ENCODE measurements around the gene ZNF641.

Gene ZNF641

GRCh38 chr12:48331399-48331798 is 19.3 kb downstream of the ZNF641 start:
- Mint-ChIP-seq H3K27ac (no peak overlapping the region), H3K4me3 (no peak overlapping the region), H3K27me3 (ENCODE audit: low read depth, poor library complexity) (peaks cover 3% of the 10 kb centered on the region), H3K9me3 (peaks cover 13% of the 10 kb centered on the region), H3K4me1 (no peaks in the 10 kb centered on the region), H3K36me3 (ENCODE audit: low read depth) (peaks cover under 1% of the 10 kb centered on the region)
- no peak for TF ChIP-seq CTCF (IDR thresholded peaks at IDR 0.05)
- DNase-seq = no peak

GRCh38 chr12:48329199-48329939 is 21.4 kb downstream of the ZNF641 start:
- no peak for TF ChIP-seq CTCF (IDR thresholded peaks at IDR 0.05)

GRCh38 chr12:48316491-48316890 is 34.2 kb downstream of the ZNF641 start:
- peaks cover 15% of the 10 kb centered on the region for H3K27me3 Mint-ChIP-seq (ENCODE audit: low read depth, poor library complexity)
- TF ChIP-seq CTCF (IDR thresholded peaks at IDR 0.05) = no peak
- H3K4me3 Mint-ChIP-seq = no peak overlapping the region
- no peaks in the 10 kb centered on the region for H3K36me3 Mint-ChIP-seq (ENCODE audit: low read depth)
- no peak overlapping the region for H3K27ac Mint-ChIP-seq
- peaks cover 10% of the 10 kb centered on the region for H3K9me3 Mint-ChIP-seq
- H3K4me1 Mint-ChIP-seq = peaks cover 9% of the 10 kb centered on the region
- no peak for DNase-seq

More at GRCh38 chr12:48329199-48329939, 21.4 kb downstream of the ZNF641 start:
- H3K36me3 Mint-ChIP-seq (ENCODE audit: low read depth) = peaks cover 7% of the 10 kb centered on the region
- peaks cover 27% of the 10 kb centered on the region for H3K9me3 Mint-ChIP-seq
- no peaks in the 10 kb centered on the region for H3K4me1 Mint-ChIP-seq
- peaks cover 3% of the 10 kb centered on the region for H3K27me3 Mint-ChIP-seq (ENCODE audit: low read depth, poor library complexity)
- H3K27ac Mint-ChIP-seq = no peak overlapping the region
- DNase-seq = no peak
- no peak overlapping the region for H3K4me3 Mint-ChIP-seq

- Mint-ChIP-seq H3K9me3 (peaks cover 6% of the 10 kb centered on the region), H3K27me3 (ENCODE audit: low read depth, poor library complexity) (peaks cover 15% of the 10 kb centered on the region)
- no peak for TF ChIP-seq CTCF (IDR thresholded peaks at IDR 0.05)
Measured at GRCh38 chr12:48311313-48311712, 39.4 kb downstream of the ZNF641 start.

GRCh38 chr12:48307269-48307668 is 43.5 kb downstream of the ZNF641 start:
- no peak for TF ChIP-seq CTCF (IDR thresholded peaks at IDR 0.05)
- Mint-ChIP-seq H3K27ac (peak overlapping the region; percentile 18), H3K4me3 (no peak overlapping the region), H3K27me3 (ENCODE audit: low read depth, poor library complexity) (peaks cover 20% of the 10 kb centered on the region), H3K36me3 (ENCODE audit: low read depth) (no peaks in the 10 kb centered on the region), H3K9me3 (no peaks in the 10 kb centered on the region), H3K4me1 (peaks cover 23% of the 10 kb centered on the region)
- no peak for DNase-seq

More at GRCh38 chr12:48311313-48311712, 39.4 kb downstream of the ZNF641 start:
- Mint-ChIP-seq H3K4me1 (peaks cover 25% of the 10 kb centered on the region), H3K27ac (no peak overlapping the region), H3K36me3 (ENCODE audit: low read depth) (no peaks in the 10 kb centered on the region), H3K4me3 (no peak overlapping the region)
- peak; percentile 15 for DNase-seq

GRCh38 chr12:48305190-48305589 is 45.5 kb downstream of the ZNF641 start:
- Mint-ChIP-seq H3K4me3 (no peak overlapping the region), H3K27me3 (ENCODE audit: low read depth, poor library complexity) (peaks cover 18% of the 10 kb centered on the region), H3K27ac (no peak overlapping the region), H3K36me3 (ENCODE audit: low read depth) (no peaks in the 10 kb centered on the region), H3K4me1 (peaks cover 4% of the 10 kb centered on the region), H3K9me3 (no peaks in the 10 kb centered on the region)
- no peak for TF ChIP-seq CTCF (IDR thresholded peaks at IDR 0.05)
- no peak for DNase-seq
